Stomach (tissue), 9 donors: ENCODE measurements around the gene ST7L. TPM values are rescaled to one million over a fixed set of nuclear protein-coding genes. Genes with fewer than 3 reads are reported as not detected.

Source experiments
- DNase-seq, 2 donors: peaks; one replicate each; pipeline versions ENCODE4 v3.0.0 to v3.0.0-alpha.2; 2013 to 2019
- H3K27ac ChIP-seq, 5 donors: fragments of 200-600 bp in 4 of 5; sonication (generic) in 4 of 5; one replicate each; pipeline ENCODE4 v1.5.1; 2013 to 2019; ENCODE audit warnings: mild to moderate bottlenecking in 1 of 5, moderate library complexity in 1 of 5
- H3K27me3 ChIP-seq, 3 donors: fragments of 200-600 bp; sonication (generic); one replicate each; pipeline ENCODE4 v1.5.1; 2017 to 2019; ENCODE audit warnings: mixed run types in 1 of 3
- H3K36me3 ChIP-seq, 4 donors: fragments of 200-600 bp; sonication (generic); 1 replicate in 3 of 4; 2 replicates in 1 of 4; pipeline ENCODE4 v1.5.1; 2016 to 2019
- H3K4me1 ChIP-seq, 4 donors: fragments of 200-600 bp; sonication (generic); one replicate each; pipeline ENCODE4 v1.5.1; 2016 to 2019
- H3K4me3 ChIP-seq, 4 donors: fragments of 200-600 bp; sonication (generic) in 3 of 4; one replicate each; pipeline ENCODE4 v1.5.1; 2016 to 2019; ENCODE audit warnings: mild to moderate bottlenecking in 1 of 4
- H3K9me3 ChIP-seq, 4 donors: fragments of 200-600 bp; sonication (generic); one replicate each; pipeline ENCODE4 v1.5.1; 2016 to 2019
- CTCF ChIP-seq, 7 experiments: fragments of 450-650 bp in 4 of 7; fragments of 200-600 bp in 3 of 7; sonication (generic) in 3 of 7; IDR thresholded peaks; one replicate each; pipeline ENCODE4 v1.5.1; 2016 to 2019; ENCODE audit warnings: antibody characterized with exemption in 7 of 7, control low read depth in 2 of 7, mild to moderate bottlenecking in 1 of 7
- EP300 ChIP-seq: sonication (generic); formaldehyde crosslinking; IDR thresholded peaks from one replicate; pipeline ENCODE4 v1.6.1; 2017; ENCODE audit warnings: antibody characterized with exemption
- POLR2A ChIP-seq, 4 donors: fragments of 450-650 bp; IDR thresholded peaks; one replicate each; pipeline ENCODE4 v1.6.1; 2016; ENCODE audit warnings: antibody characterized with exemption in 4 of 4, control low read depth in 2 of 4, mild to moderate bottlenecking in 1 of 4, moderate library complexity in 1 of 4
- POLR2AphosphoS5 ChIP-seq, 3 donors: sonication (generic); formaldehyde crosslinking; IDR thresholded peaks; one replicate each; pipeline ENCODE4 v1.6.1; 2016; ENCODE audit warnings: antibody characterized with exemption in 3 of 3
- WGBS, 5 donors: extraction: QIAGEN DNeasy Blood & Tissue Kit in 3 of 5; methylation state at CpG; one replicate each; pipeline versions ENCODE4 v1.1.5 to v1.1.7; 2013 to 2018; 5-methylcytosine and 5-hydroxymethylcytosine counted together
- intact Hi-C: fragments of 100-400 bp; cut with DNase I; formaldehyde crosslinking; loops from one replicate; pipeline ENCODE4 v1.15.1; 2023; ENCODE audit warnings: low total_unique reads
- polyA plus RNA-seq, 3 donors: library from polyadenylated mRNA; stranded (reverse); fragments of 200-250 nt; gene quantifications; one replicate each; pipeline ENCODE4 v1.2.3, GENCODE V29; 2013
- total RNA-seq, 5 donors: library from RNA; depleted of rRNA; stranded (reverse); fragments of >200 nt; gene quantifications; one replicate each; pipeline versions ENCODE4 v1.1.0 to v1.2.3, GENCODE V29; 2014 to 2016
- donor health status: healthy with polysubstance abuse.
- donor health status: Bipolar disorder and iron deficiency.
- donor health status: healthy.

ST7L gene
- total and polyA plus RNA-seq, 8 donors = 3.5 to 85.7 (median 11.3) TPM

GRCh38 chr1:112522621-112523020, 96.3 kb downstream of the ST7L start:
- no peak overlapping the region for H3K4me3 ChIP-seq
- 61 to 78% (median 69%) methylated on average over 1 of the region's 1 CpG for WGBS, 5 donors
- intact Hi-C loops = no loop called here
- H3K9me3 ChIP-seq = no peaks in the 10 kb centered on the region
- TF ChIP-seq POLR2A (IDR thresholded peaks at IDR 0.05) (no peak), POLR2AphosphoS5 (IDR thresholded peaks at IDR 0.05) (no peak), CTCF (IDR thresholded peaks at IDR 0.05) (no peak), EP300 (no peak)
- H3K4me1 ChIP-seq = peaks cover 0 to 9% (median 0%) of the 10 kb centered on the region in 4 donors
- H3K27ac ChIP-seq = peak overlapping the region in 1 of 5 donors; percentile 18
- H3K36me3 ChIP-seq = peaks cover 0 to 65% (median 46%) of the 10 kb centered on the region in 4 donors
- H3K27me3 ChIP-seq = no peaks in the 10 kb centered on the region
- no peak for DNase-seq

GRCh38 chr1:112520166-112520565, 98.8 kb downstream of the ST7L start:
- Histone ChIP-seq H3K27ac (no peak overlapping the region), H3K27me3 (no peaks in the 10 kb centered on the region), H3K4me3 (no peak overlapping the region), H3K36me3 (peaks cover 0 to 49% (median 30%) of the 10 kb centered on the region in 4 donors), H3K9me3 (no peaks in the 10 kb centered on the region), H3K4me1 (peaks cover 3 to 16% (median 10%) of the 10 kb centered on the region in 4 donors)
- intact Hi-C loops = no loop called here
- TF ChIP-seq POLR2AphosphoS5 (IDR thresholded peaks at IDR 0.05) (no peak), CTCF (IDR thresholded peaks at IDR 0.05) (no peak)
- WGBS, 5 donors = 77 to 88% (median 86%) methylated on average over 9 of the region's 9 CpGs
- DNase-seq = no peak

- TF ChIP-seq POLR2AphosphoS5 (IDR thresholded peaks at IDR 0.05) (no peak), CTCF (IDR thresholded peaks at IDR 0.05) (no peak), EP300 (no peak), POLR2A (IDR thresholded peaks at IDR 0.05) (no peak)
Measured at GRCh38 chr1:112518186-112518585, 100.8 kb downstream of the ST7L start.

GRCh38 chr1:112517646-112518045, 101.3 kb downstream of the ST7L start:
- no peaks in the 10 kb centered on the region for H3K9me3 ChIP-seq
- TF ChIP-seq CTCF (IDR thresholded peaks at IDR 0.05) = no peak
- no peak for TF ChIP-seq POLR2AphosphoS5 (IDR thresholded peaks at IDR 0.05)
- no peak for TF ChIP-seq POLR2A (IDR thresholded peaks at IDR 0.05)
- no peak for TF ChIP-seq EP300
- no peak overlapping the region for H3K27ac ChIP-seq
- no peak for DNase-seq
- H3K27me3 ChIP-seq = no peaks in the 10 kb centered on the region
- WGBS, 5 donors = 85 to 98% (median 91%) methylated on average over 2 of the region's 2 CpGs
- no peak overlapping the region for H3K4me3 ChIP-seq
- H3K36me3 ChIP-seq = peaks cover 0 to 30% (median 13%) of the 10 kb centered on the region in 4 donors
- peaks cover 3 to 13% (median 9%) of the 10 kb centered on the region in 4 donors for H3K4me1 ChIP-seq
- intact Hi-C loops = no loop called here

More at GRCh38 chr1:112518186-112518585, 100.8 kb downstream of the ST7L start:
- intact Hi-C loops = no loop called here
- Histone ChIP-seq H3K36me3 (peaks cover 0 to 36% (median 16%) of the 10 kb centered on the region in 4 donors), H3K4me3 (no peak overlapping the region), H3K9me3 (no peaks in the 10 kb centered on the region), H3K27me3 (no peaks in the 10 kb centered on the region), H3K27ac (no peak overlapping the region), H3K4me1 (peaks cover 3 to 13% (median 9%) of the 10 kb centered on the region in 4 donors)
- WGBS, 5 donors = 59 to 68% (median 65%) methylated on average over 2 of the region's 2 CpGs
- DNase-seq = no peak
